RWPE2 (cell line): ENCODE data around the gene CTCFL.
A peak's percentile ranks its signal among the peaks of the same experiment; 100 is the strongest.

ENCODE experiments used
- ATAC-seq: fragments of 200-7000 bp; cut with Tn5 transposase; 3 replicates; pipeline ENCODE4 v1.9.1; 2021; ENCODE audit warnings: low read depth
- DNase-seq: peaks from one replicate; pipeline ENCODE4 v3.0.0-alpha.2; 2020; ENCODE audit warnings: low spot score
- H3K27ac ChIP-seq: fragments of 450-650 bp; 2 replicates; pipeline ENCODE4 v1.5.1; 2017; ENCODE audit warnings: mild to moderate bottlenecking; ENCODE audit not compliant: poor library complexity, severe bottlenecking
- H3K27me3 ChIP-seq: fragments of 250-450 bp; sonication (Bioruptor Pico); 2 replicates; pipeline ENCODE4 v1.5.1; 2021; ENCODE audit warnings: mild to moderate bottlenecking, moderate library complexity; ENCODE audit not compliant: insufficient read depth, poor library complexity, severe bottlenecking
- H3K36me3 ChIP-seq: fragments of 250-450 bp; sonication (Bioruptor Pico); 2 replicates; pipeline ENCODE4 v1.5.1; 2020; ENCODE audit warnings: low read depth, mild to moderate bottlenecking, moderate library complexity
- H3K4me1 ChIP-seq: fragments of 250-450 bp; sonication (Bioruptor Pico); 2 replicates; pipeline ENCODE4 v1.5.1; 2021; ENCODE audit warnings: mild to moderate bottlenecking, moderate library complexity; ENCODE audit not compliant: insufficient read depth, poor library complexity, severe bottlenecking
- H3K4me3 ChIP-seq: fragments of 250-450 bp; sonication (Bioruptor Pico); 2 replicates; pipeline ENCODE4 v1.5.1; 2021; ENCODE audit warnings: mild to moderate bottlenecking, moderate library complexity; ENCODE audit not compliant: severe bottlenecking
- H3K9me3 ChIP-seq: fragments of 250-450 bp; sonication (Bioruptor Pico); 2 replicates; pipeline ENCODE4 v1.5.1; 2021; ENCODE audit warnings: mild to moderate bottlenecking, moderate library complexity; ENCODE audit not compliant: severe bottlenecking
- TF ChIP-seq, protein P1 (sequence below): fragments of 450-650 bp; IDR thresholded peaks from one replicate; pipeline ENCODE4 v1.5.1; 2017; ENCODE audit warnings: mild to moderate bottlenecking, moderate library complexity; ENCODE audit not compliant: poor library complexity, severe bottlenecking

CTCFL gene

DNA sequence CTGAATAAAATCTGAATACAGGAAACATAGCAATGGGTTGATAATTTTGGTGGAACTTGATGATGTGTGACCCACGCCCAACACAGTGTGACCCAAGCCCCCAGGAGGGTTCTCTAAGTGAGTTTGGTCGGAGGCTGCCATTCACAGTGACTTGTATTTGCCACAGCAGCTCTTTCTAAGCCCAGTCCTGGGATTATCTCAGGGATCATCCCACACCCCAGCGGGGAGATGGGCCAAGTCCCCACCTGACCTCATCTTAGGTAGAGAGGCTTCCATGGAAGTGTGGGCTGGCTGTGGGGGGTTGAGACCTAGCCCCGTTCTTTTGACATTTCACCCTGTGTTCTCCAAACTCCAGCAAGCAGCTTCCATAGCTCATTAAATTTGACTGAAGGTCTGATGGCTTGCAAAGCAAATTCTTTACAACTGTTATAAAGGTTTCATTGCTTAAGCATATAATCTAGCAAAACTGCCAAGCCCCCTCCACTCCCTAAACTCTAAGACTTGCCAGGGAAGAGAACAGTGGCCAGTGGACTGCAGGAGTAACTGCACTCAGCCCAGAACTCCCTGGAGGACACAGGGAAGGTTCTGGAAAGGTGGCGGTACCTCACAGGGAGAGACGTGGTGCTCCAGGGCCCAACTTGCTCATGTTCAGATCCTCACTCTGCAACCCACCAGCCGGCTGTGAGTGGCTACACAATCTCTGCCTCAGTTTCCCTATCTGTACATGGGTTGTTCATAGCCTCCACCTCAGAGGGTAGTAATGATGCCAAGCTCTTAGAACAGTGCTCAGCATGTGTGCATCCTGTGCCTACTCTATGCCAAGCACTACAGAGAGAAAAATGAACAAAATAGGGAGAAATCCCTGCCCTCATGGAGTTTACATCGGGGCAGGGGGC is 35.0 kb upstream of the CTCFL start:
- peak; percentile 64 for DNase-seq
- Histone ChIP-seq H3K27ac (no peak overlapping the region), H3K27me3 (peaks cover 93% of the 10 kb centered on the region), H3K4me3 (no peak overlapping the region), H3K9me3 (no peaks in the 10 kb centered on the region), H3K4me1 (no peaks in the 10 kb centered on the region), H3K36me3 (no peaks in the 10 kb centered on the region)
- TF ChIP-seq, protein P1, sequence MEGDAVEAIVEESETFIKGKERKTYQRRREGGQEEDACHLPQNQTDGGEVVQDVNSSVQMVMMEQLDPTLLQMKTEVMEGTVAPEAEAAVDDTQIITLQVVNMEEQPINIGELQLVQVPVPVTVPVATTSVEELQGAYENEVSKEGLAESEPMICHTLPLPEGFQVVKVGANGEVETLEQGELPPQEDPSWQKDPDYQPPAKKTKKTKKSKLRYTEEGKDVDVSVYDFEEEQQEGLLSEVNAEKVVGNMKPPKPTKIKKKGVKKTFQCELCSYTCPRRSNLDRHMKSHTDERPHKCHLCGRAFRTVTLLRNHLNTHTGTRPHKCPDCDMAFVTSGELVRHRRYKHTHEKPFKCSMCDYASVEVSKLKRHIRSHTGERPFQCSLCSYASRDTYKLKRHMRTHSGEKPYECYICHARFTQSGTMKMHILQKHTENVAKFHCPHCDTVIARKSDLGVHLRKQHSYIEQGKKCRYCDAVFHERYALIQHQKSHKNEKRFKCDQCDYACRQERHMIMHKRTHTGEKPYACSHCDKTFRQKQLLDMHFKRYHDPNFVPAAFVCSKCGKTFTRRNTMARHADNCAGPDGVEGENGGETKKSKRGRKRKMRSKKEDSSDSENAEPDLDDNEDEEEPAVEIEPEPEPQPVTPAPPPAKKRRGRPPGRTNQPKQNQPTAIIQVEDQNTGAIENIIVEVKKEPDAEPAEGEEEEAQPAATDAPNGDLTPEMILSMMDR: no peak
- ATAC-seq: no peak

DNA sequence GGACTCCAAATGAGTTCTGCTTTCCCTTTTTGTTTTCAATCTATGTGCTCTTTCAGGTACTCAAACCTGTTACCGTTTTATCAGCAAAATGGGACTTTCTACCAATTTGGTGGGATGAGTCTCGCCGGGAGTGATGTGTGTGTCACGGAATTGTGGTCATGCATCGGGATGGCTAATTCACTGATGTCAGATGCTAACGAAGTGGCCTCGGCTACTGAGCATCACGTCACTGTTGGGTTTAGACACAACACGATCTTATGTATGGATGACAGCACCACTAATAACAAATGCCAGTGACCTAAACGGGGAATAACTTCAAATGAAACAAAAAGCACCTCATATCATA is 34.3 kb upstream of the CTCFL start:
- H3K36me3 ChIP-seq: no peaks in the 10 kb centered on the region
- DNase-seq (no peak), ATAC-seq (no peak)
- no peak overlapping the region for H3K4me3 ChIP-seq
- no peaks in the 10 kb centered on the region for H3K4me1 ChIP-seq
- peaks cover 93% of the 10 kb centered on the region for H3K27me3 ChIP-seq
- H3K27ac ChIP-seq: no peak overlapping the region
- TF ChIP-seq, protein P1: no peak
- no peaks in the 10 kb centered on the region for H3K9me3 ChIP-seq

DNA sequence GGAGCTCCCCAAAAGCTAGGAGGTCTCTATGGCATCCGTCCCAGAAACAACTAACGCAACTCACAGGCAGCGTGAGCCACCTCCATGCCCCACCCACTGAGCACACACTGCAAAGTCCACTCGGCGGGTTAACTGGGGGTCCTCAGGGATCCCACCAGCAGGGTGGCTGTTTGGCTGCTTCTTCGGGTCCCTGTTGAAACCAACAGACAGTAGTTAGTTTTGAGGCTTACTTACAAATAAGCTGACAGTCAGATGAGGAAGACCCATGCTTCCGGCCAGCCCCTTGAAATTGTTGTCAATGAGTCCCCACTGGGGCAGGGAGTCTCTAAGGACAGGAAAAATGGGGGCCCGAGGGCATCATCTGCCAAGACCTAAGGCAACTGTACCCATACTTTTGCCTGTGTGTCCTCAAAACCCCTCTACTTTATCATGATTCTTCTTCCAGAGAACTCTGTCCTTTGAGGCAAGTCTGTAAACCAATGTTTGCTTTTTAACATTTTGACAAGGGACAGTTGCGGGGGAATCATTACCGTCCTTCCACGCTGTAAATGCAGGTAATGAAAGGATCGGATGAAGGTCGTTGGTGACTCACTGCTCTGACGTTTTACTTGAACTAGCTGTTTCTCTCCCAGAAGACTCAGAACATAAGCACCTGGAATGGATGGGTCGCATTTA is 33.8 kb upstream of the CTCFL start:
- Histone ChIP-seq H3K27me3 (peaks cover 92% of the 10 kb centered on the region), H3K9me3 (no peaks in the 10 kb centered on the region), H3K4me3 (no peak overlapping the region), H3K4me1 (no peaks in the 10 kb centered on the region), H3K36me3 (no peaks in the 10 kb centered on the region), H3K27ac (no peak overlapping the region)
- TF ChIP-seq, protein P1: no peak
- DNase-seq (peak; percentile 66), ATAC-seq (no peak)

DNA sequence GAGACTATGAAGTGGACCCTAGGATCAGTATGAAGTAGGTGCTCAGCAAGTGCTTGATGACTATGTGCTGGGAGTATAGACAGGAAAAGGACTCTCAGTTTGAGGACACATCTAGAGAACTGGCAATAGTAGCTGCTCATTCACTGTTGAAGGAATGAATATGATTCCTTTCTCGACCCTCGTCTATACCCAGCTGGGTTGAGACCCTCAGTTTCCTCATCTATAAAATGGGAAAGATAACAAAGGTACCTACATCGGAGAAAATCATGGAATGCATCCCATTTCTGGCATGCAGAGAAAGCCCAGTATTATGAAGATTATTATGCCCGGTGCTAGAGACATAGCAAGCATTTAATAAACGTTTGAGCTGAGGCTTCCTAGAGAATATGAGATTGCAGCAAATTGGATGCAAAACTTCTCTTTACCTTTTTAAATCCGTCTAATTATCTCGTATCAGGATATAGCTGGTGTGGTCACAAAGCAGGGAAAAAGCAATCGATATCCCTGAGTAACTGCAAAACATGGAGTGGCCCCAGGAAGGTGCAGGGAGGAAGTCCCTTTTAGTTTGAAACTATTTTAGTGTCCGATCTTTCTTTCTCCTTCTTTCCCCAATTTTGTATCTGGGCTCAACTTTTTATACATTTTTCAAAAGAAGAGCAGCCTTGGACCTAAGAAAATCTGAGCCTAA is 33.1 kb upstream of the CTCFL start:
- DNase-seq (no peak), ATAC-seq (no peak)
- no peak overlapping the region for H3K27ac ChIP-seq
- H3K27me3 ChIP-seq: peaks cover 93% of the 10 kb centered on the region
- H3K9me3 ChIP-seq: no peaks in the 10 kb centered on the region
- TF ChIP-seq, protein P1: no peak
- no peak overlapping the region for H3K4me3 ChIP-seq
- no peaks in the 10 kb centered on the region for H3K36me3 ChIP-seq
- no peaks in the 10 kb centered on the region for H3K4me1 ChIP-seq
